WTC11 (cell line): ENCODE data around the gene KRT79. TPM values are rescaled to one million over a fixed set of nuclear protein-coding genes. Genes with fewer than 3 reads are reported as not detected.

ENCODE experiments used
- ATAC-seq: fragments of 200-7000 bp; cut with Tn5 transposase; 2 replicates; pipeline ENCODE4 v1.10.0; 2021; ENCODE audit warnings: mild to moderate bottlenecking, moderate library complexity
- CTCF ChIA-PET: fragments of 300-600 bp; sonication (Branson Sonifier 250); formaldehyde crosslinking; loops from one replicate; lab custom pipeline; 2021; ENCODE audit warnings: antibody characterized with exemption; lab: Charles Lee
- POLR2A ChIA-PET: fragments of 350-600 bp; sonication (Branson Sonifier 250); formaldehyde crosslinking; loops from one replicate; lab custom pipeline; 2021; ENCODE audit warnings: antibody characterized with exemption; lab: Charles Lee
- DNase-seq: peaks from one replicate; pipeline ENCODE4 v3.0.0; 2021; ENCODE audit warnings: low spot score
- H3K27ac Mint-ChIP-seq: 2 replicates; pipeline ENCODE4 v1.8.0; 2021; ENCODE audit warnings: mixed read lengths
- H3K27me3 Mint-ChIP-seq: 2 replicates; pipeline ENCODE4 v1.8.0; 2021; ENCODE audit warnings: low read depth, mild to moderate bottlenecking, moderate library complexity, mixed read lengths
- H3K36me3 Mint-ChIP-seq: 2 replicates; pipeline ENCODE4 v1.8.0; 2021; ENCODE audit warnings: mixed read lengths
- H3K4me1 Mint-ChIP-seq: 2 replicates; pipeline ENCODE4 v1.8.0; 2022; ENCODE audit warnings: mixed read lengths
- H3K4me3 Mint-ChIP-seq: 2 replicates; pipeline ENCODE4 v1.8.0; 2021; ENCODE audit warnings: mild to moderate bottlenecking, moderate library complexity, mixed read lengths
- H3K9me3 Mint-ChIP-seq: 2 replicates; pipeline ENCODE4 v1.8.0; 2021; ENCODE audit warnings: mixed read lengths
- FOXK1 ChIP-seq: sonication (generic); formaldehyde crosslinking; IDR thresholded peaks from 2 replicates; pipeline ENCODE4 v1.8.0; 2022; ENCODE audit warnings: mild to moderate bottlenecking, moderate library complexity, missing genetic modification reagents
- GRHL2 ChIP-seq: fragments of 250-450 bp; sonication (Bioruptor Pico); IDR thresholded peaks from 2 replicates; pipeline ENCODE4 v1.8.0; 2022; ENCODE audit warnings: mild to moderate bottlenecking, moderate library complexity; ENCODE audit not compliant: insufficient replicate concordance, severe bottlenecking
- KAT7 ChIP-seq: sonication (generic); formaldehyde crosslinking; IDR thresholded peaks from 2 replicates; pipeline ENCODE4 v1.8.1; 2023; ENCODE audit warnings: missing genetic modification reagents, mild to moderate bottlenecking, borderline replicate concordance
- NFE2L1 ChIP-seq: sonication (generic); formaldehyde crosslinking; IDR thresholded peaks from 2 replicates; pipeline ENCODE4 v1.8.1; 2023; ENCODE audit warnings: missing genetic modification reagents
- NR1H2 ChIP-seq: sonication (generic); formaldehyde crosslinking; IDR thresholded peaks from 2 replicates; pipeline ENCODE4 v1.9.0; 2021; ENCODE audit warnings: mild to moderate bottlenecking, moderate library complexity, missing genetic modification reagents
- OVOL2 ChIP-seq: fragments of 250-450 bp; sonication (Bioruptor Pico); IDR thresholded peaks from 2 replicates; pipeline ENCODE4 v1.9.0; 2021; ENCODE audit warnings: mild to moderate bottlenecking, borderline replicate concordance
- RORB ChIP-seq: fragments of 250-450 bp; sonication (Bioruptor Pico); IDR thresholded peaks from 2 replicates; pipeline ENCODE4 v1.9.0; 2021; ENCODE audit warnings: mild to moderate bottlenecking
- ZBTB21 ChIP-seq: sonication (generic); formaldehyde crosslinking; IDR thresholded peaks from 2 replicates; pipeline ENCODE4 v1.8.1; 2023; ENCODE audit warnings: mild to moderate bottlenecking, missing genetic modification reagents, borderline replicate concordance
- ZNF219 ChIP-seq: sonication (generic); formaldehyde crosslinking; IDR thresholded peaks from 2 replicates; pipeline ENCODE4 v1.8.0; 2023; ENCODE audit warnings: missing genetic modification reagents, mild to moderate bottlenecking, borderline replicate concordance
- ZNF281 ChIP-seq: sonication (generic); formaldehyde crosslinking; IDR thresholded peaks from 2 replicates; pipeline ENCODE4 v1.8.0; 2023; ENCODE audit warnings: mild to moderate bottlenecking, missing genetic modification reagents
- ZNF423 ChIP-seq: fragments of 250-450 bp; sonication (Bioruptor Pico); IDR thresholded peaks from 2 replicates; pipeline ENCODE4 v2.1.2; 2022; ENCODE audit warnings: mild to moderate bottlenecking, moderate library complexity
- ZNF425 ChIP-seq: fragments of 250-450 bp; sonication (Bioruptor Pico); conservative IDR thresholded peaks from 2 replicates; pipeline ENCODE4 v1.9.0; 2021; ENCODE audit warnings: mild to moderate bottlenecking
- ZNF512 ChIP-seq: sonication (generic); formaldehyde crosslinking; IDR thresholded peaks from 2 replicates; pipeline ENCODE4 v1.8.1; 2022; ENCODE audit warnings: missing genetic modification reagents, borderline replicate concordance
- total RNA-seq: library from RNA; stranded (reverse); gene quantifications from 3 replicates; pipeline ENCODE4 v1.2.3, GENCODE V29; 2021
- TF ChIP-seq, protein P1 (sequence below): fragments of 250-450 bp; sonication (Bioruptor Pico); IDR thresholded peaks from 2 replicates; pipeline ENCODE4 v1.9.0; 2021; ENCODE audit warnings: mild to moderate bottlenecking

KRT79 gene
- total RNA-seq, 1 experiment from 2014 or later: not detected

GRCh38 chr12:52791271-52792184 is 42.6 kb downstream of the KRT79 start:
- 0 out of 2 replicates have a peak, but pooled peaks cover 3% of the 10 kb centered on the region for H3K9me3 Mint-ChIP-seq
- ATAC-seq (no peak), DNase-seq (no peak)
- ChIA-PET CTCF (interaction anchor here (1.0 to 5.8 kb wide), 8 partner anchors 11 to 99 kb away, joined by 3 to 25 read pairs (median 4); no protein-coding TSS in a partner anchor), POLR2A (no interaction called here)
- H3K36me3 Mint-ChIP-seq: no peaks in the 10 kb centered on the region
- TF ChIP-seq NR1H2 (CRISPR knock-in tag): no peak
- TF ChIP-seq ZNF219: no peak
- H3K27me3 Mint-ChIP-seq: peaks cover 11% of the 10 kb centered on the region
- H3K27ac Mint-ChIP-seq: no peak overlapping the region
- H3K4me1 Mint-ChIP-seq: peaks cover 7% of the 10 kb centered on the region
- no peak overlapping the region for H3K4me3 Mint-ChIP-seq

- ChIA-PET CTCF (interaction anchor here (1.0 to 5.8 kb wide), 9 partner anchors 12 to 98 kb away, joined by 3 to 25 read pairs (median 5); no protein-coding TSS in a partner anchor), POLR2A (no interaction called here)
- ATAC-seq: peak; percentile 29
- TF ChIP-seq OVOL2 (CRISPR knock-in tag) (no peak), ZBTB21 (CRISPR knock-in tag) (no peak), ZNF512 (no peak), ZNF281 (CRISPR knock-in tag) (no peak), FOXK1 (CRISPR knock-in tag) (no peak), NR1H2 (CRISPR knock-in tag) (no peak), RORB (CRISPR knock-in tag) (no peak), KAT7 (CRISPR knock-in tag) (no peak), ZNF423 (CRISPR knock-in tag) (no peak), GRHL2 (CRISPR knock-in tag) (no peak)
- TF ChIP-seq, protein P1, sequence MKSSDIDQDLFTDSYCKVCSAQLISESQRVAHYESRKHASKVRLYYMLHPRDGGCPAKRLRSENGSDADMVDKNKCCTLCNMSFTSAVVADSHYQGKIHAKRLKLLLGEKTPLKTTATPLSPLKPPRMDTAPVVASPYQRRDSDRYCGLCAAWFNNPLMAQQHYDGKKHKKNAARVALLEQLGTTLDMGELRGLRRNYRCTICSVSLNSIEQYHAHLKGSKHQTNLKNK (CRISPR knock-in tag): no peak
- Mint-ChIP-seq H3K27ac (no peak overlapping the region), H3K36me3 (no peaks in the 10 kb centered on the region), H3K4me3 (peak overlapping the region; percentile 50), H3K4me1 (peaks cover 7% of the 10 kb centered on the region), H3K27me3 (peaks cover 13% of the 10 kb centered on the region), H3K9me3 (peaks cover 6% of the 10 kb centered on the region)
- DNase-seq: no peak
Measured at GRCh38 chr12:52790427-52791270, 43.5 kb downstream of the KRT79 start.

DNA sequence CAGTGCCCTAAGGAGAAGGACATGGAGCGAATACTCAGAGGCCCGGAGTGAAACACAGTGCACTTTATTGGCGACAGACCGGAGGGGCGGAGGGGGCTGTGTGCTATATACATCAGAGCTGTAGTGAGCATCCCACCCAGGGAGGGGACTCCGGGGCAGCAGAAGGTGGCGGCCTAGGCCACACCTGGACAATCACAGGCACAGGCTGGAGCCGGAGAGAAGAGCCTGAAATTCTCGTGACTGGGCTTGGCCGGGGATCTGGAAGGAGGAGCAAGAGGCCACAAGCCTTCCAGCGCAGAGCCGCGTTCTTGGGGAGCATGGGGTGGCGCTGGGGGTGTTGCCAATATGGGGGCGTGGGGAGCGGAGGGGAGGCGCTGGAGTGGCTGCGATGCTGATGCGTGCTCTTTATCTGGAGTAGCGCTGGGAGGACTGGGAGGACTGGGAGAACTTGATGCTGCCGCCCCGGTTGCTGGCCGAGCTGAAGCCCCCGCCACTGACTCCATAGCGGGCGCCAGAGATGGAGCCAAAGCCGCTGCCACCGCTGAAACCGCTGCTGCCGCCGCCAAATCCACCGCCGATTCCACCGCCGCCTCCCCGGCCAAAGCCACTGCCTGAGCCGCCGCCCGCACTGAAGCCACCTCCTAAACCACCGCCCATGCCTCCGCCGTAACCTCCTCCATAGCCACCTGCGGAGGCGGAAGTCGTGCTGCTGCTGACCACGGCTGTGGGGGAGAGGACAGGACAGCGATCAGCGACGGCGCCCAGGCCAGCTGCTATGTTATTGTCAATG is 44.3 kb downstream of the KRT79 start:
- H3K9me3 Mint-ChIP-seq: peaks cover 7% of the 10 kb centered on the region
- POLR2A ChIA-PET: interaction anchor here (1.1 kb wide), 1 partner anchor 15 kb away, joined by 3 read pairs; no protein-coding TSS in a partner anchor
- peak overlapping the region; percentile 50 for H3K4me3 Mint-ChIP-seq
- 0 out of 2 replicates have a peak, but pooled peaks have one; percentile 14 for TF ChIP-seq NFE2L1 (CRISPR knock-in tag)
- TF ChIP-seq ZNF425 (CRISPR knock-in tag): no peak
- peaks cover 14% of the 10 kb centered on the region for H3K27me3 Mint-ChIP-seq
- peak; percentile 56 for DNase-seq
- H3K4me1 Mint-ChIP-seq: peaks cover 7% of the 10 kb centered on the region
- peak; percentile 75 for ATAC-seq
- CTCF ChIA-PET: interaction anchor here (1.0 to 5.8 kb wide), 10 partner anchors 12 to 98 kb away, joined by 3 to 25 read pairs (median 4); no protein-coding TSS in a partner anchor
- H3K27ac Mint-ChIP-seq: no peak overlapping the region
- H3K36me3 Mint-ChIP-seq: no peaks in the 10 kb centered on the region
